Measurements from ENCODE around the gene RAPGEF3. TPM values are rescaled to one million over a fixed set of nuclear protein-coding genes. Genes with fewer than 3 reads are reported as not detected.

Gene RAPGEF3
- polyA plus RNA-seq, 5 donors = 11.2 to 20.3 (median 16.1) TPM

GRCh38 chr12:47776471-47777143, 17.9 kb upstream of the RAPGEF3 start:
- DNase-seq = no peak

- DNase-seq = no peak
Measured at GRCh38 chr12:47775100-47775911, 16.6 kb upstream of the RAPGEF3 start.

GRCh38 chr12:47774663-47775062, 16.0 kb upstream of the RAPGEF3 start:
- no peak for DNase-seq

- DNase-seq = no peak
Measured at GRCh38 chr12:47773858-47774580, 15.3 kb upstream of the RAPGEF3 start.

GRCh38 chr12:47773062-47773857, 14.6 kb upstream of the RAPGEF3 start, which contains the start of gene SLC48A1:
SLC48A1 (plus strand) TSS chr12:47773238; CDS start chr12:47773305, 67 bp downstream.
- DNase-seq = no peak

- DNase-seq = no peak
Measured at GRCh38 chr12:47772738-47773061, 14.0 kb upstream of the RAPGEF3 start.

GRCh38 chr12:47772094-47772660, 13.5 kb upstream of the RAPGEF3 start:
- DNase-seq = no peak

GRCh38 chr12:47771304-47771703, 12.6 kb upstream of the RAPGEF3 start:
- DNase-seq = no peak

- no peak for DNase-seq
Measured at GRCh38 chr12:47770086-47770726, 11.5 kb upstream of the RAPGEF3 start.

GRCh38 chr12:47769234-47770085, 10.8 kb upstream of the RAPGEF3 start:
- no peak for DNase-seq

GRCh38 chr12:47768323-47768811, 9.7 kb upstream of the RAPGEF3 start:
- DNase-seq = no peak

GRCh38 chr12:47767216-47767724, 8.6 kb upstream of the RAPGEF3 start:
- no peak for DNase-seq

GRCh38 chr12:47766502-47767215, 8.0 kb upstream of the RAPGEF3 start:
- no peak for DNase-seq

- no peak for DNase-seq
Measured at GRCh38 chr12:47763481-47764346, 5.0 kb upstream of the RAPGEF3 start.

- DNase-seq = no peak
Measured at GRCh38 chr12:47762850-47763465, 4.3 kb upstream of the RAPGEF3 start.

GRCh38 chr12:47758584-47758833, 171 bp downstream of the RAPGEF3 start:
- no peak for DNase-seq

- DNase-seq = no peak
Measured at GRCh38 chr12:47757840-47758583, 668 bp downstream of the RAPGEF3 start.
